Activated T-cell treated with anti-CD3 and anti-CD28 coated beads, Interleukin-2, amount 50 U/mL, for 4 hours (primary cell): ENCODE data around the gene CTTNBP2. TPM values are rescaled to one million over a fixed set of nuclear protein-coding genes. Genes with fewer than 3 reads are reported as not detected.
"Not testable (repeated sequence)": the region's sequence is repeated elsewhere in the genome, so short reads cannot be mapped to it uniquely, and the experiment has no call there.

Experiments
- ATAC-seq, 2 donors: fragments of 200-7000 bp; cut with Tn5 transposase; one replicate each; pipeline ENCODE4 v1.10.0; 2021
- DNase-seq: peaks from one replicate; pipeline ENCODE4 v3.0.0-alpha.2; 2020
- H3K27me3 Mint-ChIP-seq: one replicate; pipeline ENCODE4 v1.8.0; 2021; ENCODE audit warnings: low read depth, mixed read lengths
- H3K36me3 Mint-ChIP-seq: one replicate; pipeline ENCODE4 v1.8.0; 2022; ENCODE audit warnings: mixed read lengths; ENCODE audit not compliant: insufficient read depth
- H3K4me1 Mint-ChIP-seq: one replicate; pipeline ENCODE4 v1.8.0; 2021; ENCODE audit warnings: low read depth, mixed read lengths
- H3K4me3 Mint-ChIP-seq: one replicate; pipeline ENCODE4 v1.8.0; 2021; ENCODE audit warnings: mild to moderate bottlenecking, moderate library complexity, mixed read lengths
- H3K9me3 Mint-ChIP-seq: one replicate; pipeline ENCODE4 v1.8.0; 2021; ENCODE audit warnings: mixed read lengths
- total RNA-seq, 3 donors: library from RNA; stranded (reverse); gene quantifications; one replicate each; pipeline ENCODE4 v1.2.1, GENCODE V29; 2021

CTTNBP2 gene
- total RNA-seq, 3 donors from 2014 or later = 0.05 to 0.08 TPM; not detected in 1

DNA sequence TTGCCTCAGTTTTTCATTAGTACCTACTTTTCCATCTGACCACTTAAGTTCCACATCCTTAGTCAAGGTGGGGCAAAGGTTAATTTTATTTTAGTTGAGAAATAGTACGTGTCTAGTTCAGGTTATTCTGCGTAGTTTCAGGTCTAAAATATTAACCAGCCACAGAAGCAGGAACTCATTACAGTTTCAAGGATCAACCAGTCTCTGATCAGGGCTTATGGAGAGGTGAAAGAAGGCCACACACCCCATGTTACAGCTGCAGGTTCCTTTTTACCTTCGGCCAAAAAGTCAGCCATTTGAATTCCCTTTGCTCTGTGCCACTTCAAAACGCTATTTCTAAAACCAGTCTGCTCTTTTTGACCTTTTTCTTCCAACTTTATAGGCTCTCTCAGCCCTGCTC is 134.2 kb downstream of the CTTNBP2 start:
- DNase-seq (no peak), ATAC-seq (no peak)
- Mint-ChIP-seq H3K36me3 (no peaks in the 10 kb centered on the region), H3K9me3 (no peaks in the 10 kb centered on the region), H3K4me1 (no peaks in the 10 kb centered on the region), H3K4me3 (no peak overlapping the region), H3K27me3 (no peaks in the 10 kb centered on the region)

DNA sequence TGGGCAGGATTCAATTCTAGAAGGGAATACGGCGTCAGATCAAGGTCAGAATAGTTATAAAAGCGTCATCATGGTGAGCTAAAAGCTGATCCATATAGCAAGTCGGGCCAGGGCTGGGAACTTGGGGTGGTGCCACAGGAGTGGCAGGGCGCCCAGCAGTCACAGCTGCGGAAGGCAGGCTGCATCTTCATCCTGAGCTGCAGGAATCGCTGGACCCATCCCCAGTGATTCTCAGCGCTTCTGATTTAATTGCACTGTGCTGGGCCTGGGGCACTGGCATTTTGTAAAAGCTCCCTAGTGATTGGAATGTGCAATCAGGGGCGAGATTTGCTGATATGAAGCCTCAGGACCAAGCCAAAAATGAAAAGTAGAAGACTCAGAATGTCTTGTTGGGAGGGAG is 135.3 kb downstream of the CTTNBP2 start:
- Mint-ChIP-seq H3K4me1 (no peaks in the 10 kb centered on the region), H3K4me3 (no peak overlapping the region), H3K27me3 (no peaks in the 10 kb centered on the region), H3K9me3 (no peaks in the 10 kb centered on the region), H3K36me3 (no peaks in the 10 kb centered on the region)
- DNase-seq (no peak), ATAC-seq (no peak)

DNA sequence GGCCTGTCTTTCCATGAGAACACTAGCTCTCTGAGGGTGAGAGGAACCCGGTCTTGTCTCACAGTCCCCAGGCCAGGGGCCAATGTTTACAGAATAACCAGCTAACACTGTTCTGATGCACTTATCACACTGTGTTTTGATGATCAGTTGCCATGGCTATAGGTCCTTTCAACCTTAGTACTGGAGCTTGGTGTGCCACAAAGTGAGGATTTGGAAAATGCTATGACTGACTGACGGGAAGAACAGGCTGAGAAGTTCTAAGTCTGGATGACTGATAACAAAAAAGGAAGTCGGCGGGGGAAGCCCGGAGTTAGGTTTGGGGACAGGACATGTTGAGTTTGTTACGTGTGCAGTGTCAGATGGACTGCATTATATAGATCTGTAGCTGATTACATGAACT is 141.8 kb downstream of the CTTNBP2 start:
- H3K4me3 Mint-ChIP-seq = no peak overlapping the region
- no peaks in the 10 kb centered on the region for H3K9me3 Mint-ChIP-seq
- DNase-seq (no peak), ATAC-seq (no peak)
- peaks cover 10% of the 10 kb centered on the region for H3K27me3 Mint-ChIP-seq
- H3K4me1 Mint-ChIP-seq = no peaks in the 10 kb centered on the region
- H3K36me3 Mint-ChIP-seq = no peaks in the 10 kb centered on the region

GRCh38 chr7:117730390-117730789 is 142.9 kb downstream of the CTTNBP2 start:
- Mint-ChIP-seq H3K4me3 (no peak overlapping the region), H3K4me1 (no peaks in the 10 kb centered on the region), H3K36me3 (no peaks in the 10 kb centered on the region), H3K9me3 (no peaks in the 10 kb centered on the region), H3K27me3 (peaks cover 10% of the 10 kb centered on the region)
- ATAC-seq (no peak), DNase-seq (no peak)

DNA sequence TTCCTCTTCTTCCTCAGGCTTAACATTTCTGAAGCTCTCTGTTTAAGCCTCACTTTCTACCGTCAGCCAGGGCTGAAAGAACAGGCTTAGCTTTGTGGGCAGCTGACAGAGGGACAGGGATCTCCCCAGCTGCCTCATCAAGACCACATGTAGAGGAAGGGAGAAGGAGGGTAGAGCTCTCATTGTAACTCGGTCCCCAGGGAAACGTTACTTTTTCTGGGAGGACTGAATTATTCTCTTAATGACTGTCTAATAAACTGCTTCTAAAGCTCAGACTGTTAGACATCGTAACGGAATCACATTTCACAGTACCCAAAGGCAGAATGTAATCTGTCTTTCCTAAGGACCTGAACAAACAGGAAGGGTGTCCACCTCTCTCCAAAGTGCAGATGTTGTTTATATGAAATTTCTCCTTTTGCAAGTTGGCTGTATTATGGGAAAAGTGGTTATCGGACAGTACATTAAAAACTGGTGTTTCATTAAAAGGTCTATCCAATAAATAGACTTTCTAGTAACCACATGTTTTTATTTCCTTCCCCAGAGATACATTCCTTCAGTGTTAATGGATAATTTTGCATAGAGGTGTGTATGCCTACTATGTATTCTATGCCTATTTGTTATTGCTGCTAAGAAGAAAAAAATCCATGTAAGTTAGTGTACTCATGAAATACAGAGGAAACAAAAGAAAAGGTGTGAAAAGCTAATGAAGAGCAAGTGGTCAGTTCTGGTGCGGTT is 144.2 kb downstream of the CTTNBP2 start:
- Mint-ChIP-seq H3K4me3 (no peak overlapping the region), H3K27me3 (peaks cover 10% of the 10 kb centered on the region), H3K4me1 (no peaks in the 10 kb centered on the region), H3K36me3 (no peaks in the 10 kb centered on the region), H3K9me3 (no peaks in the 10 kb centered on the region)
- ATAC-seq (no peak), DNase-seq (no peak)

DNA sequence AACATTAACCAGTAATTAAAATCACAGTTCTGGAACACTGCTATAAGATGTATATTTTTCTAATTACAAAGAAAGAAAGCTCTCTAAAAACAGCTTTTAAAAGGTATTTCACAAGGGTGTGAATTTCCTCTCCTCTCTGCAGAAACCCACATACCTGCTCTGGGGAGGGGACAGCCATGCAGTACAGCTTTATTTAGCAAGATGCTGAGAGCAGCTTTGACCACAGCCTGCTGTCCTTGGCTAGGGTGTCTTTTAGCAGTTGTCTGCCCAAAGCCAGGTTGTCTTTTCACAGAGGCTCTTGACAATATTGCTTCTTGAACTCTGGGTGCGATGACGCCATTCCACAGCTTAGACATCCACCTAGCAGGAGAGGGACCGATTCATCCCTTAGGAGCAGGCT is 148.3 kb downstream of the CTTNBP2 start:
- no peaks in the 10 kb centered on the region for H3K4me1 Mint-ChIP-seq
- no peaks in the 10 kb centered on the region for H3K36me3 Mint-ChIP-seq
- peaks cover 6% of the 10 kb centered on the region for H3K27me3 Mint-ChIP-seq
- H3K9me3 Mint-ChIP-seq = no peaks in the 10 kb centered on the region
- ATAC-seq (no peak), DNase-seq (no peak)
- H3K4me3 Mint-ChIP-seq = no peak overlapping the region

GRCh38 chr7:117719377-117719776 is 153.9 kb downstream of the CTTNBP2 start:
- no peak overlapping the region for H3K4me3 Mint-ChIP-seq

DNA sequence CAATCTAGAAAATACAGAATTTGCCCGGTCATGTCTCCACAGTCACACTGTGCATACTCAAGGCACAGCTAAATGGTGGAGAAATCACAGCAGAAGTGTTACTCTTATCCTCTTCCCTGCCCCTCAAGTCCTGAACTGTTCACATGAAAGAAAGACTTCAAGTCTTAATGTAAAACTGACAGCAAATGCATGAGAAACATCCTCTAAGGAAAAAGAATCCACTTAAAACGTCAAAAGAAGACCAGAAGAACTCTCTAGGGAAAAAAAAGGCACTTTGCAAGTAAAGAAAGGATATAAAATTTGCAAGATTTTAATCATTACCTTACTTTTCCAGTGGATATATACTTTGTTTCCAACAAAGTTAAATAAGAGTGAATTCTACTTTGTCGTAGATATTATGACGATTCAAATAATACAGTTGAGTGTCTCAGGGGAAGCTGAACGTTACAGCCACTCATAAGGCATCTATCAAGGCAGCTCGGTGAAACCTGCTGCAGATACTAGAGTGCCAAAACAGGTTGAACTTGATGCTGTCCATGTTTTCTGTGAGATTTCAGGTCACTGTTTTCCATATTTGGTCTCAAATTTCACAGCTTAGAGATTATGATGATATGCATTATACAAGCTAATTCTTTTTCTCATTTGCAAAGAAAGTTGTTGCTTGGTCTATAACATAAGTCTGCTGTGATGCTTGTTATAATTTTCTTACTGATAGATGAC is 155.0 kb downstream of the CTTNBP2 start:
- no peaks in the 10 kb centered on the region for H3K9me3 Mint-ChIP-seq
- H3K4me1 Mint-ChIP-seq = no peaks in the 10 kb centered on the region
- no peak overlapping the region for H3K4me3 Mint-ChIP-seq
- DNase-seq (no peak), ATAC-seq (no peak)
- H3K36me3 Mint-ChIP-seq = no peaks in the 10 kb centered on the region
- H3K27me3 Mint-ChIP-seq = peaks cover 7% of the 10 kb centered on the region

More at GRCh38 chr7:117719377-117719776, 153.9 kb downstream of the CTTNBP2 start:
- no peak for DNase-seq
- Mint-ChIP-seq H3K9me3 (no peaks in the 10 kb centered on the region), H3K36me3 (no peaks in the 10 kb centered on the region), H3K27me3 (peaks cover 6% of the 10 kb centered on the region), H3K4me1 (no peaks in the 10 kb centered on the region)
- no peak for ATAC-seq

DNA sequence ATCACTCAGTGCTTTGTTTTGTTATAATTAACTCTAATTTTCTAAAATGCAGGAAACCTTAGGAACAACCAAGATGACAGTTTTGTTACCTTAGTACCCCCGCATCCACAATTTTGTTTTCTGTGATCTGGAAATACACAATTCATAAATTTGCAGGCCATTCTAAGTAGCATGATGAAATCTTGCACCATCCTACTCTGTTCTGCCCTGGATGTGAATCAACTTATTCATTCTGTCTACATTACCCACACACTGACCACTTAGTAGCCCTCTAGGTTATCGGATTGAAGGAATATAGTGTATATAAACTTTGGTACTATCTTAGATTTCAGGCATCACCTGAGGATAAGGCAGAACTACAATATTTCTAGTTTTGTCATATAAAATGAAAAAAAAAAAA is 155.9 kb downstream of the CTTNBP2 start:
- H3K4me1 Mint-ChIP-seq = no peaks in the 10 kb centered on the region
- no peak for ATAC-seq
- H3K9me3 Mint-ChIP-seq = no peaks in the 10 kb centered on the region
- H3K4me3 Mint-ChIP-seq = no peak overlapping the region
- no peaks in the 10 kb centered on the region for H3K36me3 Mint-ChIP-seq
- H3K27me3 Mint-ChIP-seq = peaks cover 9% of the 10 kb centered on the region
- DNase-seq = no peak

DNA sequence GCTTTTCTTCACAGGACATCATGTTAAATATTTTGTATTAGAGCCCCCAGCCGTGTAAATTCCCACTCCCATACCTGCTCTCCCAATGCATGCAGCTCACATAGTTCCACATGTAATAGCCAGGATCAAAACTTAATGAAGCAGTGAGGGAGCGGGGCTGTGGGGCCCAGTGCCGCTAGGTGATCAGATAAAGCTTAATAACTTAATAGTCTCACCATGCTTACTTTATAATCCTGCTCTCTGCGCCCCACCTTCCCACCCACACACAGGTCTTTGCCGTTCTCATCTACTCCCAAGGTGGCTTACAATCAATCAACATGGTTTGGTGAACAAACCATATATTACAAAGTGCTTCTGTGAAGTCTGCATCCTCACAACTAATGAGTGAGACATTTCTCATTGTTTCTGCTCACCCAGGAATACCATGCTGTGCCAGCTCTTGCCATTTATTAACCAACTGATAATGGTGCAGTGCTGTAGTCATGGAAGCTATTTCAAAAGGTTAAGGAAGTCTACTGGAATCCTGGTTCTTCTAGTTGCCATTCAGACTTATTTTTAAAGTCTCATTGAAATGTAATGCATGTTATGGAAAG is 156.4 kb downstream of the CTTNBP2 start:
- no peaks in the 10 kb centered on the region for H3K9me3 Mint-ChIP-seq
- H3K27me3 Mint-ChIP-seq = peaks cover 9% of the 10 kb centered on the region
- no peak overlapping the region for H3K4me3 Mint-ChIP-seq
- DNase-seq (no peak), ATAC-seq (no peak)
- H3K36me3 Mint-ChIP-seq = no peaks in the 10 kb centered on the region
- H3K4me1 Mint-ChIP-seq = no peaks in the 10 kb centered on the region

GRCh38 chr7:117715784-117716445 is 157.3 kb downstream of the CTTNBP2 start:
- Mint-ChIP-seq H3K36me3 (no peaks in the 10 kb centered on the region), H3K4me1 (no peaks in the 10 kb centered on the region), H3K4me3 (no peak overlapping the region), H3K27me3 (peaks cover 9% of the 10 kb centered on the region), H3K9me3 (no peaks in the 10 kb centered on the region)
- DNase-seq (no peak), ATAC-seq (no peak)

GRCh38 chr7:117711556-117711955 is 161.7 kb downstream of the CTTNBP2 start:
- H3K36me3 Mint-ChIP-seq = no peaks in the 10 kb centered on the region
- peaks cover 7% of the 10 kb centered on the region for H3K27me3 Mint-ChIP-seq
- DNase-seq (no peak), ATAC-seq (no peak)
- H3K4me1 Mint-ChIP-seq = no peaks in the 10 kb centered on the region
- H3K9me3 Mint-ChIP-seq = no peaks in the 10 kb centered on the region
- no peak overlapping the region for H3K4me3 Mint-ChIP-seq

DNA sequence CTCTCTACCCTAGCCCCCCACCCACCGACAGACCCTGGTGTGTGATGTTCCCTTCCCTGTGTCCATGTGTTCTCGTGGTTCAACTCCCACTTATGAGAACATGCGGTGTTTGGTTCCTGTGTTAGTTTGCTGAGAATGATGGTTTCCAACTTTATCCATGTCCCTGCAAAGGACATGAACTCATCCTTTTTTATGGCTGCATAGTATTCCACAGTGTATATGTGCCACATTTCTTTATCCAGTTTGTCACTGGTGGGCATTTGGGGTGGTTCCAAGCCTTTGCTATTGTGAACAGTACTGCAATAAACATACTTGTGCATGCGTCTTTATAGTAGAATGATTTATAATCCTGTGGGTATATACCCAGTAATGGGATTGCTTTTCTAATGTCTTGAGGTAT is 165.1 kb downstream of the CTTNBP2 start:
- not testable (repeated sequence) for H3K36me3 Mint-ChIP-seq, ATAC-seq, H3K4me1 Mint-ChIP-seq, DNase-seq, H3K4me3 Mint-ChIP-seq, H3K27me3 Mint-ChIP-seq, H3K9me3 Mint-ChIP-seq

DNA sequence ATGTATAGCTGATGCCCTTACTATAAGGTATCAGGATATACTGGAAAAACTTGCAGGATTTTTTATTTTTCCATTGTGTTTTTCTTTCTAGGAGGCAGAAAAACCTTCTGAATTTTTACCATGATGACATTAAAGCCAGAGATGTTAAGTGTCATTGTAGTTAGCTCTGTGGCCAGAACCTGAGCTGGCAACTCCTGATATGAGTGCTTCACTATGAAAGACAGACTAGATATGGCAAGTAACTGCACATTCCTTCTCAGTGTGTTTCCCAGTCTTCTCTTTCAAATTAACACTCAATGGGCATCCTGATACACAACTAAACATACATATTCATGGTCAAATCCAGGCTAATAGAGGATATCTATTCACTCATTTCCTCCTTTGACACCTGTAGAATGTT is 166.2 kb downstream of the CTTNBP2 start:
- Mint-ChIP-seq H3K4me1 (no peaks in the 10 kb centered on the region), H3K27me3 (no peaks in the 10 kb centered on the region), H3K4me3 (no peak overlapping the region), H3K9me3 (peaks cover 3% of the 10 kb centered on the region), H3K36me3 (no peaks in the 10 kb centered on the region)
- ATAC-seq (no peak), DNase-seq (no peak)
